ENCODE data around the gene LINGO3.

The LINGO3 gene

DNA sequence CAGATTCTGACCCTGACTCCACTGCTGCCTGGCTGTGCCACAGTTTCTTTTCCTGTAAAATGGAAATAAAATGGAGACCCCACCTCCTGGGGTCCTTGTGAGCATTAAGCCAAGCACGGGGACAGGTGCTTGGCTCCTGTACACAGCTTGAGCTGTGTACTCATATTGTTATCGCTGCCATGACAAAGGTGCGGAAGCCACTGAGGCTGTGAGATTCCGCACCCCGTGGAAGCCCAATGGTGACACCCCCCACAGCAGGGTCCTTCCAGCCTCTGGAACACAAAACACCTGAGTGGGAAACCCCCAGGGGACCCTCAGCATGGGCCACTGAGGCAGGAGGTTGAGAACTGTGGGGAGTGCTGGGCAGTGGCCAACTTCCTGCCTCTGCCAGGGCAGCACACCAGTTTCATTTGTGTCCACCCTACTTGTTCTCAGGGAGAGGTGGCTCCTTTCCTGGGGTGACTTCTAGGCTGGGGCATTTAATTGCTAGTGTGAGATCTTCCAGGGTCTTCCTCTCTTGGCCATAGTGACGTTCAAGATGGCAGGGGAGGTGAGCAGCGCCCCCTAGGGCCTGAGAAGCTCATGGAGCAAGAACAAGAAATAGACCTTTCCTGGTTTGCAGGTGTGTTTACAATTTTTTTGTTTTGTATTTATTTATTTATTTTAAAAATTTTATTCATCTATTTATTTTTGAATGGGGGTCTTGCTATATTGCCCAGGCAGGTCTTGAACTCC, 46.3 kb downstream of the LINGO3 start:
- in situ Hi-C loops (cut with MboI; ENCODE audit: low pct_unique_long_range_greater_than_20kb, low sequenced_read_pairs, unreplicated experiment): loop anchor here (25.0 kb wide), 1 partner anchor 351 kb away; no protein-coding TSS in a partner anchor
- peak; percentile 50 for DNase-seq (ENCODE audit: low spot score)
- TF ChIP-seq, protein P1, sequence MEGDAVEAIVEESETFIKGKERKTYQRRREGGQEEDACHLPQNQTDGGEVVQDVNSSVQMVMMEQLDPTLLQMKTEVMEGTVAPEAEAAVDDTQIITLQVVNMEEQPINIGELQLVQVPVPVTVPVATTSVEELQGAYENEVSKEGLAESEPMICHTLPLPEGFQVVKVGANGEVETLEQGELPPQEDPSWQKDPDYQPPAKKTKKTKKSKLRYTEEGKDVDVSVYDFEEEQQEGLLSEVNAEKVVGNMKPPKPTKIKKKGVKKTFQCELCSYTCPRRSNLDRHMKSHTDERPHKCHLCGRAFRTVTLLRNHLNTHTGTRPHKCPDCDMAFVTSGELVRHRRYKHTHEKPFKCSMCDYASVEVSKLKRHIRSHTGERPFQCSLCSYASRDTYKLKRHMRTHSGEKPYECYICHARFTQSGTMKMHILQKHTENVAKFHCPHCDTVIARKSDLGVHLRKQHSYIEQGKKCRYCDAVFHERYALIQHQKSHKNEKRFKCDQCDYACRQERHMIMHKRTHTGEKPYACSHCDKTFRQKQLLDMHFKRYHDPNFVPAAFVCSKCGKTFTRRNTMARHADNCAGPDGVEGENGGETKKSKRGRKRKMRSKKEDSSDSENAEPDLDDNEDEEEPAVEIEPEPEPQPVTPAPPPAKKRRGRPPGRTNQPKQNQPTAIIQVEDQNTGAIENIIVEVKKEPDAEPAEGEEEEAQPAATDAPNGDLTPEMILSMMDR (IDR thresholded peaks at IDR 0.05; ENCODE audit: extremely low read depth, insufficient read depth, missing control alignments): peak; percentile 70

DNA sequence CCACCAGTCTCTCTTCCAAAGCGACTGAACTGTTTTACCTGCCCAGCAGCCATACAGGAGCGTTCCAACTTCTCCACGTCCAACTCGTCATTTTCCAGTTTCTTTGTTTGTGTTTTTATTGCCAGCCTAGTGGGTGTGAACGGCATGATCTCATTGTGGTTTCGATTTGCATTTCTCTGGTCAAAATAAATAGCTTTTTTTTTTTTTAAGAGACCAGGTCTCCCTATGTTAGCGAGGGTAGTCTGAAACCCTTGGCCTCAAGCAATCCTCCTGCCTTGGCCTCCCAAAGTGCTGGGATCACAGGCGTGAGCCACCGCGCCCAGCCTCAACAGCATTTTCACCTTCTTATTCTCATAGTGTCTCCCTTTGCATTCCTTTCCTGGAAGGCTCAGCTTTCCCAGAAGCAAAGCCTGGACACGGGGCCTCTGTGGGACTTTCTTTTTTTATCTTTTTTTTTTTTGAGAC, 47.6 kb downstream of the LINGO3 start:
- TF ChIP-seq, protein P1 (IDR thresholded peaks at IDR 0.05; ENCODE audit: extremely low read depth, insufficient read depth, missing control alignments): no peak
- in situ Hi-C loops (cut with MboI; ENCODE audit: low pct_unique_long_range_greater_than_20kb, low sequenced_read_pairs, unreplicated experiment): loop anchor here (25.0 kb wide), 1 partner anchor 352 kb away; no protein-coding TSS in a partner anchor
- DNase-seq (ENCODE audit: low spot score): no peak

DNA sequence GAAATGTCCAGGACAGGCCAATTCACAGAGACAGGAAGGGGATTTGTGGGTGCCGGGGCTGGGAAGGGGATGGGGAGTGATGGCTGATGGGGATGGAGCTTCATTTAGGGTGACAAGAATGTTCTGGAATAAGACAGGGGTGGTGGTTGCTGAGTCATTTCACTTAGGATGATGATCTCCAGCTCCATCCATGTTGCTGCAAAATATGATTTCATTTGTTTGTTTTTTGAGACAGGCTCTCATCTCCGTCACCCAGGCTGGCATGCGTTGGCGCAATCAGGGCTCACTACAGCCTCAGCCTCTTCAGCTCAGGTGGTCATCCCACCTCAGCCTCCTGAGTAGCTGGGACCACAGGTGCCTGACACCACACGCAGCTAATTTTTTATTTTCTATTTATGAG, 48.6 kb downstream of the LINGO3 start:
- in situ Hi-C loops (cut with MboI; ENCODE audit: low pct_unique_long_range_greater_than_20kb, low sequenced_read_pairs, unreplicated experiment): loop anchor here (25.0 kb wide), 1 partner anchor 353 kb away; no protein-coding TSS in a partner anchor
- DNase-seq (ENCODE audit: low spot score): no peak
- TF ChIP-seq, protein P1 (IDR thresholded peaks at IDR 0.05; ENCODE audit: extremely low read depth, insufficient read depth, missing control alignments): no peak
